Psoas muscle (tissue), 8 donors: Measurements from ENCODE around the gene NMUR2. TPM values are rescaled to one million over a fixed set of nuclear protein-coding genes. Genes with fewer than 3 reads are reported as not detected.

Source experiments
- ATAC-seq, 4 donors: fragments of 200-7000 bp; cut with Tn5 transposase; one replicate each; pipeline ENCODE4 v1.9.1; 2020; ENCODE audit warnings: moderate library complexity in 3 of 4, mild to moderate bottlenecking in 2 of 4
- DNase-seq, 2 donors: peaks; one replicate each; pipeline ENCODE4 v3.0.0-alpha.2; 2020
- H3K27ac ChIP-seq: fragments of 200-600 bp; one replicate; pipeline ENCODE4 v1.8.0; 2022
- H3K27me3 ChIP-seq, 3 donors: fragments of 200-600 bp in 1 of 3; one replicate each; pipeline versions ENCODE4 v1.6.1 to v1.8.0; 2013 to 2022; ENCODE audit warnings: low read length in 2 of 3, mild to moderate bottlenecking in 2 of 3, moderate library complexity in 1 of 3; ENCODE audit not compliant: insufficient read depth in 3 of 3
- H3K36me3 ChIP-seq, 2 donors: fragments of 200-600 bp in 1 of 2; one replicate each; pipeline versions ENCODE4 v1.6.1 to v1.8.0; 2013 to 2022; ENCODE audit warnings: low read depth in 1 of 2, mild to moderate bottlenecking in 1 of 2, moderate library complexity in 1 of 2; ENCODE audit not compliant: insufficient read depth in 1 of 2
- H3K4me1 ChIP-seq: fragments of 200-600 bp; one replicate; pipeline ENCODE4 v1.8.0; 2022
- H3K4me3 ChIP-seq: fragments of 200-600 bp; one replicate; pipeline ENCODE4 v1.8.0; 2022; ENCODE audit warnings: mild to moderate bottlenecking
- H3K9me3 ChIP-seq: fragments of 200-600 bp; one replicate; pipeline ENCODE4 v1.8.0; 2022
- CTCF ChIP-seq: fragments of 200-600 bp; IDR thresholded peaks from one replicate; pipeline ENCODE4 v1.8.0; 2022; ENCODE audit warnings: antibody characterized with exemption
- WGBS, 3 donors: extraction: QIAGEN DNeasy Blood & Tissue Kit; methylation state at CpG; one replicate each; pipeline versions ENCODE4 v1.1.6 to v1.1.7; 2013; 5-methylcytosine and 5-hydroxymethylcytosine counted together
- intact Hi-C, 2 donors: fragments of 100-400 bp; cut with DNase I; formaldehyde crosslinking; loops; one replicate each; pipeline versions ENCODE4 v1.11.0 to v1.14.2; 2022
- polyA plus RNA-seq, 3 donors: library from polyadenylated mRNA; stranded (reverse); fragments of 200-250 nt; gene quantifications; one replicate each; pipeline ENCODE4 v1.2.3, GENCODE V29; 2013
- total RNA-seq, 4 donors: library from RNA; stranded (reverse); fragmentation: NEBNext Ultra II Directional in 2 of 4; extraction: Animal tissue kit (Norgen Biotek cat#: 25700) in 2 of 4; gene quantifications; one replicate each; pipeline versions ENCODE4 v1.2.1 to v1.2.4, GENCODE V29; 2021 to 2023
- donor health status: healthy with polysubstance abuse.
- donor health status: DM: no; HTN: no; CAD: no; lungs with moderate emphysema.
- donor health status: Bipolar disorder and iron deficiency.
- donor health status: healthy.
- donor health status: DM: yes; HTN: yes; CAD: no.
- donor health status: DM: no; HTN: no; CAD: no.
- donor health status: DM: no; HTN: no; CAD: no.
- donor health status: DM: yes; HTN: yes; CAD: no.

Gene NMUR2
- total and polyA plus RNA-seq, 7 donors, result not detected

- Histone ChIP-seq H3K27me3 (no peaks in the 10 kb centered on the region), H3K9me3 (no peaks in the 10 kb centered on the region), H3K4me1 (no peaks in the 10 kb centered on the region), H3K36me3 (no peaks in the 10 kb centered on the region), H3K4me3 (no peak overlapping the region), H3K27ac (no peak overlapping the region)
- ATAC-seq (no peak), DNase-seq (no peak)
- intact Hi-C loops, result no loop called here
- TF ChIP-seq CTCF, result no peak
- WGBS, 3 donors, result 66 to 76% (median 74%) methylated on average over 3 of the region's 3 CpGs
Observed at GRCh38 chr5:152379331-152379730, 25.7 kb downstream of the NMUR2 start.

- intact Hi-C loops, result no loop called here
- TF ChIP-seq CTCF, result no peak
- no peak for DNase-seq
- 68 to 74% (median 73%) methylated on average over 3 of the region's 3 CpGs for WGBS, 3 donors
- no peaks in the 10 kb centered on the region for H3K4me1 ChIP-seq
- no peaks in the 10 kb centered on the region for H3K36me3 ChIP-seq
- H3K4me3 ChIP-seq, result no peak overlapping the region
- H3K9me3 ChIP-seq, result no peaks in the 10 kb centered on the region
- ATAC-seq, result no peak
- H3K27me3 ChIP-seq, result peaks cover 0 to 4% (median 0%) of the 10 kb centered on the region in 3 donors
- H3K27ac ChIP-seq, result no peak overlapping the region
Observed at GRCh38 chr5:152378730-152379129, 26.3 kb downstream of the NMUR2 start.

GRCh38 chr5:152376886-152377285 is 28.2 kb downstream of the NMUR2 start:
- Histone ChIP-seq H3K9me3 (no peaks in the 10 kb centered on the region), H3K4me3 (no peak overlapping the region), H3K27me3 (peaks cover 0 to 4% (median 0%) of the 10 kb centered on the region in 3 donors), H3K36me3 (no peaks in the 10 kb centered on the region), H3K4me1 (no peaks in the 10 kb centered on the region), H3K27ac (no peak overlapping the region)
- intact Hi-C loops, result no loop called here
- TF ChIP-seq CTCF, result no peak
- no peak for ATAC-seq
- no peak for DNase-seq
- WGBS, 3 donors, result 45 to 51% (median 50%) methylated on average over 4 of the region's 4 CpGs

GRCh38 chr5:152374711-152375275 is 30.3 kb downstream of the NMUR2 start:
- no peak for ATAC-seq
- TF ChIP-seq CTCF, result no peak
- peaks cover 0 to 4% (median 0%) of the 10 kb centered on the region in 3 donors for H3K27me3 ChIP-seq
- intact Hi-C loops, result no loop called here
- no peak overlapping the region for H3K4me3 ChIP-seq
- WGBS, 3 donors, result 59 to 85% (median 72%) methylated on average over 1 of the region's 1 CpG
- DNase-seq, result no peak
- no peaks in the 10 kb centered on the region for H3K4me1 ChIP-seq
- no peaks in the 10 kb centered on the region for H3K36me3 ChIP-seq
- no peaks in the 10 kb centered on the region for H3K9me3 ChIP-seq
- H3K27ac ChIP-seq, result no peak overlapping the region

- Histone ChIP-seq H3K27me3 (peaks cover 0 to 4% (median 0%) of the 10 kb centered on the region in 3 donors), H3K27ac (no peak overlapping the region), H3K4me1 (no peaks in the 10 kb centered on the region), H3K9me3 (no peaks in the 10 kb centered on the region), H3K4me3 (no peak overlapping the region), H3K36me3 (no peaks in the 10 kb centered on the region)
- 69 to 84% (median 78%) methylated on average over 1 of the region's 1 CpG for WGBS, 3 donors
- no peak for TF ChIP-seq CTCF
- intact Hi-C loops, result no loop called here
- no peak for ATAC-seq
- no peak for DNase-seq
Observed at GRCh38 chr5:152372875-152373274, 32.2 kb downstream of the NMUR2 start.
